Subcutaneous abdominal adipose tissue (tissue), 5 donors: ENCODE results near the gene TEX22.

ENCODE experiments used
- H3K27ac ChIP-seq: one replicate; pipeline ENCODE4 v1.7.0; 2013; ENCODE audit warnings: low read depth, mild to moderate bottlenecking, inconsistent platforms, low read length, moderate library complexity
- H3K27me3 ChIP-seq, 5 donors: one replicate each; pipeline ENCODE4 v1.7.0; 2013; ENCODE audit warnings: low read length in 5 of 5, inconsistent platforms in 1 of 5; ENCODE audit not compliant: control insufficient read depth in 5 of 5, insufficient read depth in 4 of 5
- H3K36me3 ChIP-seq, 5 donors: one replicate each; pipeline ENCODE4 v1.7.0; 2013; ENCODE audit warnings: low read length in 5 of 5; ENCODE audit not compliant: control insufficient read depth in 5 of 5, insufficient read depth in 5 of 5
- H3K4me1 ChIP-seq, 5 donors: one replicate each; pipeline ENCODE4 v1.7.0; 2013; ENCODE audit warnings: low read length in 5 of 5, mild to moderate bottlenecking in 3 of 5, moderate library complexity in 1 of 5; ENCODE audit not compliant: control insufficient read depth in 5 of 5, insufficient read depth in 5 of 5
- H3K4me3 ChIP-seq, 5 donors: one replicate each; pipeline ENCODE4 v1.7.0; 2013; ENCODE audit warnings: low read length in 5 of 5, low read depth in 1 of 5
- H3K9ac ChIP-seq, 5 donors: one replicate each; pipeline ENCODE4 v1.7.0; 2013; ENCODE audit warnings: low read length in 5 of 5, mild to moderate bottlenecking in 4 of 5, moderate library complexity in 3 of 5
- H3K9me3 ChIP-seq, 5 donors: one replicate each; pipeline ENCODE4 v1.7.0; 2013; ENCODE audit warnings: low read length in 5 of 5; ENCODE audit not compliant: control insufficient read depth in 5 of 5
- donor health status: healthy.
- donor health status: healthy.
- donor health status: healthy.
- donor health status: healthy.
- donor health status: healthy.

The TEX22 gene, protein sequence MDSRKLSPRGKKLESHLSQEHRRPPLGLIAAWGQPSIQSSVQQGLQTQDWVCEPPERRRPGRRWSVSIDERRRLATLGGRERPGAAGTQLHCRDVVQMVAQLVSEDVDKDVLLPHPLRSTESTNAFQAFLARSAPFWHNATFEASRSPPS

GRCh38 chr14:105398044-105398725 lies at the start of gene TEX22:
Gene TEX22, plus strand, starts transcription at chr14:105398538. Its CDS starts 803 bp downstream, at chr14:105399341.
- Histone ChIP-seq H3K9ac (peak within 1 kb of the TSS in 4 of 5 donors; percentile 82 to 91 (median 87)), H3K4me1 (peaks cover 0 to 38% (median 25%) of the 10 kb centered on the region in 5 donors), H3K36me3 (peaks cover 0 to 20% (median 17%) of the 10 kb centered on the region in 5 donors), H3K27ac (peak within 1 kb of the TSS; percentile 37), H3K27me3 (no peaks in the 10 kb centered on the region), H3K4me3 (peak within 1 kb of the TSS; percentile 40 to 90 (median 77)), H3K9me3 (peaks cover 0 to 19% (median 14%) of the 10 kb centered on the region in 5 donors)

GRCh38 chr14:105348945-105349699 lies 49.2 kb upstream of the TEX22 start:
- peaks cover 0 to 22% (median 15%) of the 10 kb centered on the region in 5 donors for H3K36me3 ChIP-seq
- H3K27ac ChIP-seq = no peak overlapping the region
- H3K9me3 ChIP-seq = no peaks in the 10 kb centered on the region
- no peak overlapping the region for H3K9ac ChIP-seq
- peaks cover 0 to 7% (median 4%) of the 10 kb centered on the region in 5 donors for H3K4me1 ChIP-seq
- H3K27me3 ChIP-seq = no peaks in the 10 kb centered on the region
- H3K4me3 ChIP-seq = no peak overlapping the region

DNA sequence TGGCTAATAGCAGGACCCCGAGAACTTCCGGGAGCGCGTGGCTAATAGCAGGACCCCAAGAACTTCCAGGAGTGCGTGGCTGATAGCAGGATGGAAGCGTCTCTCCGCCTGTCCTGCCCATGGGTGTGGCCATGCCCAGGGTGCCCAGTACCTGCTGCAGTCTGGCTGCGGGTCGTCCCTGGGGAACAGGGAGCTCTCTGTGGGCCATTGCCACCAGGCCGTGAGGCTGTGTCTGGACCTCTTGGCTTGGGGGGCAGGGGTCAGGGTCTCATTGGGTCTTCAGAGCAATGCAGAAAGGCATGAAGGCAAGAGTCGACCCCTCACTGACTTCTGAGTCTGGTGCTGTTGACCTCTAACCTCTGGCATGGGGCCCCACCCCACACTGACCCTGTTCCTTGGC lies 48.3 kb upstream of the TEX22 start:
- H3K9ac ChIP-seq = no peak overlapping the region
- peaks cover 0 to 31% (median 22%) of the 10 kb centered on the region in 5 donors for H3K36me3 ChIP-seq
- H3K4me1 ChIP-seq = peaks cover 0 to 7% (median 4%) of the 10 kb centered on the region in 5 donors
- H3K27ac ChIP-seq = no peak overlapping the region
- H3K27me3 ChIP-seq = no peaks in the 10 kb centered on the region
- no peak overlapping the region for H3K4me3 ChIP-seq
- no peaks in the 10 kb centered on the region for H3K9me3 ChIP-seq

GRCh38 chr14:105350450-105351244 lies 47.7 kb upstream of the TEX22 start:
- no peaks in the 10 kb centered on the region for H3K27me3 ChIP-seq
- H3K36me3 ChIP-seq = peaks cover 0 to 37% (median 28%) of the 10 kb centered on the region in 5 donors
- no peak overlapping the region for H3K9ac ChIP-seq
- no peak overlapping the region for H3K27ac ChIP-seq
- H3K4me3 ChIP-seq = no peak overlapping the region
- peaks cover 0 to 7% (median 4%) of the 10 kb centered on the region in 5 donors for H3K4me1 ChIP-seq
- H3K9me3 ChIP-seq = no peaks in the 10 kb centered on the region

GRCh38 chr14:105351410-105351809 lies 46.9 kb upstream of the TEX22 start:
- no peak overlapping the region for H3K9ac ChIP-seq
- no peak overlapping the region for H3K27ac ChIP-seq
- peaks cover 0 to 5% (median 4%) of the 10 kb centered on the region in 5 donors for H3K4me1 ChIP-seq
- H3K4me3 ChIP-seq = no peak overlapping the region
- peaks cover 0 to 45% (median 35%) of the 10 kb centered on the region in 5 donors for H3K36me3 ChIP-seq
- no peaks in the 10 kb centered on the region for H3K27me3 ChIP-seq
- no peaks in the 10 kb centered on the region for H3K9me3 ChIP-seq

DNA sequence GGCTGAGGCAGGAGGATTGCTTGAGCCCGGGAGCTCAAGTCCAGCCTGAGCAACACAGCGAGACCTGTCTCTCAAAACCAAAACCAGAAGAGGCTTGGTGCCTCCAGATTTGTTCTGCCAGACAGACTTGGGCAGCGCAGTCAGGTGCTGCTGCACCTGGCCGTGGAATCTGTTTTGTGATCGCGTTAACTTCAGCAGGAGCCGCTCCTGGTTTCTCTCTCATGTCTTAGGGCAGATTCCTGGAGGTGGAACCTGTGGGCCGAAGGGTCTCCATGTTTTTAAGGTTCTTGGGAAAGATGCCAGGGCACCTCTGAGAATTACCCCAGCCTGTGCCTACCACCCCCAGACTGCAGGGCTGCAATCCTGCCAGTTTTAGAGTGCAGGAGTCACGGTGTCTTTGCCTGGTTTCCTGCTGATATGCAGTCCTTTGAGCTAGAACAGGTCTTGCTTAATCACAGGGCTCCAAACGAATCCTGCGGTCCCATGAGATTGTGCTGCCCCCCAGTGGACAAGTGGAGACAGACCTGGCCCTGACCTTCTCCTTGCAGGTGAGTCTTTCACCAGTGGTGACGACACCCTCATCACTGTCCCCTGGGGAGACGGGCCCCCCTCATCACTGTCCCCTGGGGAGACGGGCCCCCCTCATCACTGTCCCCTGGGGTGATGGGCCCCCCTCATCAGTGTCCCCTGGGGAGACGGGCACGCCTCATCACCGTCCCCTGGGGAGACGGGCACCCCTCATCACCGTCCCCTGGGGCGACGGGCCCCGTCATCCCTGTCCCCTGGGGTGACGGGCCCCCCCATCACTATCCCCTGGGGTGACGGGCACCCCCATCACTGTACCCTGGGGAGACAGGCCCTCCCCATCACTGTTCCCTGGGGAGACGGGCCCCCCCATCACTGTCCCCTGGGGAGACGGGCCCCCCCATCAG lies 46.2 kb upstream of the TEX22 start:
- H3K9ac ChIP-seq = no peak overlapping the region

DNA sequence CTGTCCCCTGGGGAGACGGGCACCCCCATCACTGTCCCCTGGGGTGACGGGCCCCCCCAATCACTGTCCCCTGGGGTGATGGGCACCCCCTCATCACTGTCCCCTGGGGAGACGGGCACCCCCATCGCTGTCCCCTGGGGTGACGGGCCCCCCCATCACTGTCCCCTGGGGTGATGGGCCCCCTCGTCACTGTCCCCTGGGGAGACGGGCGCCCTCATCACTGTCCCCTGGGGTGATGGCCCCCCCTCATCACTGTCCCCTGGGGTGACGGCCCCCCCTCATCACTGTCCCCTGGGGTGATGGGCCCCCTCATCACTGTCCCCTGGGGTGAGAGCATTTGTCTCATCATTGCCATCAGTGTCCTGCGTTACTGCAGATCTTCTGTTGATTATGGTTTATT lies 45.2 kb upstream of the TEX22 start:
- Histone ChIP-seq H3K9me3 (no peaks in the 10 kb centered on the region), H3K4me1 (peaks cover 0 to 5% (median 4%) of the 10 kb centered on the region in 5 donors), H3K27me3 (no peaks in the 10 kb centered on the region), H3K9ac (no peak overlapping the region), H3K36me3 (peaks cover 0 to 59% (median 44%) of the 10 kb centered on the region in 5 donors), H3K27ac (no peak overlapping the region), H3K4me3 (no peak overlapping the region)

More for the DNA sequence above, 46.2 kb upstream of the TEX22 start:
- no peak overlapping the region for H3K27ac ChIP-seq
- H3K4me1 ChIP-seq = peaks cover 0 to 5% (median 4%) of the 10 kb centered on the region in 5 donors
- no peaks in the 10 kb centered on the region for H3K9me3 ChIP-seq
- no peak overlapping the region for H3K4me3 ChIP-seq
- H3K27me3 ChIP-seq = no peaks in the 10 kb centered on the region
- peaks cover 0 to 52% (median 41%) of the 10 kb centered on the region in 5 donors for H3K36me3 ChIP-seq

DNA sequence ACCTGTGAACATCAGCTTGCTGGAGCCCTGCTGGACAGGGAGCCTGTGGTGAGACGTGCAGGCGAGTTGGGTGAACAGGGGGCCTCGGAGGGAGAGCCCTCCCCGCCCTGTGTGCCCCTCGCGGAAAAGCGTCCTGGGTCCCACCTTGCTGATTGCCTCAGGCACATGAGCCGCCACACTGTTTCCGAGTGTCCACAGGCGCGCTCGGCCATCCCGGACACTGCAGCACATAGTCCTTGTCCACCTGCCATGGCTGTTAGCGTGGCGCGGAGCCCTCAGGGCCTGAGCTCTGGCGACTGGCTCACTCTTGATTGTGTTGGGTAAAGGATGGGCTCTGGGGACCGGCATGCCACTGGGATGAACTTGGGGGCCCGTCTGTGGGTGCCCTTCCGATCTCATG lies 43.8 kb upstream of the TEX22 start:
- Histone ChIP-seq H3K27me3 (no peaks in the 10 kb centered on the region), H3K36me3 (peaks cover 0 to 57% (median 44%) of the 10 kb centered on the region in 5 donors)

More for the DNA sequence above, 43.8 kb upstream of the TEX22 start:
- Histone ChIP-seq H3K4me1 (peaks cover 0 to 5% (median 4%) of the 10 kb centered on the region in 5 donors), H3K9ac (no peak overlapping the region), H3K27ac (no peak overlapping the region), H3K9me3 (no peaks in the 10 kb centered on the region), H3K4me3 (no peak overlapping the region)
